ENCODE results near the gene CR2.

CR2 gene

DNA sequence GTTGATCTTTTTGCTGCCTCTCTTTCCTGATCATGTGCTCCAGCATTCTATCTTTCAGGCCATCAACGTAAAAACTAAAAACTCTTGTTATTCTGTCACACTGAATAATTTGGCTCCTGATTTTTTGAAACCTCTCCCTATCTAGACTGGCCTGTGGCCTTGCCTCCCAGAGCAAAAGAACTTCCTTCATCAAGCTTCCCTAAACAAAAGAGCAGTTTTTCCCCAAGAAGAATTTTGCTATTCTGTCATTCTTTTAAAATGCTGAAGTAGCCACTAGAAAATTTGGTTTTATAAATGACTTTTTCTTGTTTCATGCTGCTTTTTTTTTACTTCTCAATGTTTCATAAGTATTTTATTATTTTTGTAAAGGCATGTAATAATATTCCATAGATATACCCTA is 37.1 kb upstream of the CR2 start:
- in situ Hi-C loops (cut with HindIII; ENCODE audit: low sequenced_read_pairs), result no loop called here
- no peak overlapping the region for H3K4me3 ChIP-seq (ENCODE audit: low read depth, low read length)
- no peak for DNase-seq (ENCODE audit: low read depth, low spot score)
- TF ChIP-seq, protein P1, sequence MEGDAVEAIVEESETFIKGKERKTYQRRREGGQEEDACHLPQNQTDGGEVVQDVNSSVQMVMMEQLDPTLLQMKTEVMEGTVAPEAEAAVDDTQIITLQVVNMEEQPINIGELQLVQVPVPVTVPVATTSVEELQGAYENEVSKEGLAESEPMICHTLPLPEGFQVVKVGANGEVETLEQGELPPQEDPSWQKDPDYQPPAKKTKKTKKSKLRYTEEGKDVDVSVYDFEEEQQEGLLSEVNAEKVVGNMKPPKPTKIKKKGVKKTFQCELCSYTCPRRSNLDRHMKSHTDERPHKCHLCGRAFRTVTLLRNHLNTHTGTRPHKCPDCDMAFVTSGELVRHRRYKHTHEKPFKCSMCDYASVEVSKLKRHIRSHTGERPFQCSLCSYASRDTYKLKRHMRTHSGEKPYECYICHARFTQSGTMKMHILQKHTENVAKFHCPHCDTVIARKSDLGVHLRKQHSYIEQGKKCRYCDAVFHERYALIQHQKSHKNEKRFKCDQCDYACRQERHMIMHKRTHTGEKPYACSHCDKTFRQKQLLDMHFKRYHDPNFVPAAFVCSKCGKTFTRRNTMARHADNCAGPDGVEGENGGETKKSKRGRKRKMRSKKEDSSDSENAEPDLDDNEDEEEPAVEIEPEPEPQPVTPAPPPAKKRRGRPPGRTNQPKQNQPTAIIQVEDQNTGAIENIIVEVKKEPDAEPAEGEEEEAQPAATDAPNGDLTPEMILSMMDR (IDR thresholded peaks at IDR 0.05; ENCODE audit: low read depth, low read length), result no peak

DNA sequence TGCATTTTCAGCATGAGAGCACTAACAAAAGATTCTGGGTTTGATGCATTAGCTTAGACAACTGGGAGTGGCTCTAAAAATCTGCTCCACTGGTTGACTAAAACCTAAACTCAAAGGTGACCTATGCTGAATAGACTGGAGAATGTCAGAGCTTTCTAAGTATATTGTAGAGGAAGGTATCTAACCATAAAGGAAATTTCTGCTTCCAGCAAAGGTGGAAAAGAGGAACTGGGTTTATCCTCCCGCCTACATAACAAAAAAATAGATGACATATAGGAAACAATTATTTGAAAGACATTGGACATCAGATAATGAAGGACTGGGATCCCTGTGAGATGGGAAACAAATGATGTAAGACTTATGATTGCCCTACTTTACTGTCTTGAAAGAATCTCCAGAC is 35.8 kb upstream of the CR2 start:
- in situ Hi-C loops (cut with HindIII; ENCODE audit: low sequenced_read_pairs), result no loop called here
- H3K4me3 ChIP-seq (ENCODE audit: low read depth, low read length), result no peak overlapping the region
- TF ChIP-seq, protein P1 (IDR thresholded peaks at IDR 0.05; ENCODE audit: low read depth, low read length), result no peak
- DNase-seq (ENCODE audit: low read depth, low spot score), result no peak

DNA sequence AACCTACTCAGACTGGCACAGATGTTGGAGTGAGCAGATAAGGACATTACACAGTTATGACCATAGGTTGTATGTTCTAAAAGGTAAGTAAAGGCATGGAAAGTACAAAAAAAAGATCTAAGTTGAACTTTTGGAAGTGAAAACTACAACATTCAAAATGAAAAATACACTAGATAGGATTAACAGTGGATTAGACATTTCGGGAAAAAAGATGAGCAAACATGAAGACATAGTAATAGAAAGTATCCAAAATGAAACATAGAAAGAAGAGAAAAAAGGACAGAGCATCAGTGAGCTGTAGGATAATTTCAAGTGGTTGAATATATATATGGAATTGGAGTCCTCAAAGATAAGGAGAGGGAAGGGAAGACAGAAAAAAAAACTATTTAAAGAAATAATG is 34.0 kb upstream of the CR2 start:
- no peak for DNase-seq (ENCODE audit: low read depth, low spot score)
- in situ Hi-C loops (cut with HindIII; ENCODE audit: low sequenced_read_pairs), result no loop called here
- TF ChIP-seq, protein P1 (IDR thresholded peaks at IDR 0.05; ENCODE audit: low read depth, low read length), result no peak
- no peak overlapping the region for H3K4me3 ChIP-seq (ENCODE audit: low read depth, low read length)

DNA sequence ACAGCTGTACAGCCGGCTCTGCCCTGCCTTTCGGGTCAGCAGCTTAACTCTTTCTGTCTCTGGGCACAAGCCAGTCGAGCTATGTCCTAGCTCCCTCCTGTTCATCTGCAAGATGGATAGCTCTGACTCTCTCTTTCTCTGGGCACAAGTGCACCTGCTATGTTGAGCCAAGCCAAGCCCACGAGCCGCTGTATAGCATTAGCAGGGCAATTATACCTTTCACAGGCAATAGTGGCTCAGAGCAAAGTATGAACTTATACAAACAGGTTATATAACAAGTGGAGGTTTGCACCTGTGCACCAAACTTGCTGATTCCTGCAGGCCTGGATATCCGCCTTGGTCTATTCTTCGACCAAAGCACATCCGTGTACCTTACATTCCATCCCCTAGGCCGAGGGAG is 33.0 kb upstream of the CR2 start:
- in situ Hi-C loops (cut with HindIII; ENCODE audit: low sequenced_read_pairs), result no loop called here
- DNase-seq (ENCODE audit: low read depth, low spot score), result no peak
- TF ChIP-seq, protein P1 (IDR thresholded peaks at IDR 0.05; ENCODE audit: low read depth, low read length), result no peak
- H3K4me3 ChIP-seq (ENCODE audit: low read depth, low read length), result no peak overlapping the region

DNA sequence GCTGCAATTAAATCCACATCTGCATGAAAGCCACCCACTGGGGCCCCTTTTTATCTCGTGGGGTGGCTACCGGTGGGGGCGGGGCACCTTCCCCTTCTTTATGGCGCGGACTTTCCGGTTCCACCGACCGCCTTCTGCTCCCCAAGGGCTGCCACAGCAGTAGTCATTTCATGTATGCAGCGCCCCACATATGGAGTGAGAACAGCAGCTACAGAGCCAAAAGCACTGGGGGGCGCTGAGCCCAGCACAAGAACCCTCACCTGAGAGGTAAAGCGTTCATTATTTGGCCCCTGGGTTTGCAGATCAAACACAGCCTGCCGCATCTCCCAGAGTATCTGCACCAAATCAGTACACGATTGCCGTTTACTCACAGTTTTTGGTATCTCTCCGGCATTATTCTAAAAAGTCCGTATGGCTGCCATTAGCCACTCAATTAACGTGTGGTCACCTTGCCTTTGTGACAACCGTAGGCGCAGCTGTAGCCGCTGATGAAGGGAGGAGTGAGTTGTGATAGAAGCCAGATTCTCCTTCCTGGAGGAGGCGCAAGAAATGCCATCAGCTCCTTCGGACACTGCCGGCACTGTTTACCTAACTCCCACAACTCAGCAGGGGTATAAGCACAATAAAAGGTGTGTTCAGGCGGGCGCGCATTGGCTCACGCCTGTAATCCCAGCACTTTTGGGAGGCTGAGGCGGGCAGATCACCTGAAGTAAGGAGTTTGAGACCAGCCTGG is 30.4 kb upstream of the CR2 start:
- in situ Hi-C loops (cut with HindIII; ENCODE audit: low sequenced_read_pairs), result no loop called here
- no peak for DNase-seq (ENCODE audit: low read depth, low spot score)
- TF ChIP-seq, protein P1 (IDR thresholded peaks at IDR 0.05; ENCODE audit: low read depth, low read length), result no peak
- no peak overlapping the region for H3K4me3 ChIP-seq (ENCODE audit: low read depth, low read length)

DNA sequence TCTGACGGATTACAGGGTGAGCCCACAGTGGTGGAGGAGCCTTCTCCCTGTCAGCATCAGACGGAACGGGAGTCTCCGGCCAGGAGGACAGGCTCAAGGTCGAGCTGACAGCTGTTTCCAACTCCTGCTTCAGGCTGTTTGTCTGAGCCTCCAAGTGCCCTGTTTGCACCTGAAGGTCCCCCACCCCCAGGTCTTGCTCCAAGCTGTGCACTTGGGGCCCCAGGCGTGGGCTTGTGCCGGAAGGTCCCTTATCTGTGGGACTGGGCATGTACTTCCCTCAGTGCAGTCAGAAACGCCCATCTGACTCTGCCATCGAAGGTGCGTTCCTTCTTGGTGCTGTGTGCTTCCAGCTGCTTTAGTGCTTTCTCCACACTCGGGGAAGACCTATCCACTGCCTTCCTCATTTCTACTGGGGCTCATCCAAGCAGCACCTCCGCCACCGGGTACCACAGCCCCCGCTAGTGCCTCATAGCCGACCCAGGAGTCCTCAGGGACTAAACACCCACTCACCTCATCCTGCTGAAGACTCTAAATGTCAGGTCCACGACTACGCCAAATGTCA is 29.5 kb upstream of the CR2 start:
- TF ChIP-seq, protein P1 (IDR thresholded peaks at IDR 0.05; ENCODE audit: low read depth, low read length), result no peak
- in situ Hi-C loops (cut with HindIII; ENCODE audit: low sequenced_read_pairs), result no loop called here
- no peak for DNase-seq (ENCODE audit: low read depth, low spot score)
- no peak overlapping the region for H3K4me3 ChIP-seq (ENCODE audit: low read depth, low read length)
